ENCODE measurements around the gene WDR48.

- TF ChIP-seq FOXK2 (IDR thresholded peaks at IDR 0.05) = no peak
- no peak for TF ChIP-seq FOXM1 (IDR thresholded peaks at IDR 0.05; ENCODE audit: borderline replicate concordance)
- TF ChIP-seq ELF4 (IDR thresholded peaks at IDR 0.05) = no peak
- no peak for TF ChIP-seq SP1 (IDR thresholded peaks at IDR 0.05)
- TF ChIP-seq LEF1 (IDR thresholded peaks at IDR 0.05; ENCODE audit: borderline replicate concordance) = no peak
- no peak for TF ChIP-seq SUZ12 (IDR thresholded peaks at IDR 0.05)
- no peak for TF ChIP-seq TARDBP (IDR thresholded peaks at IDR 0.05)
- TF ChIP-seq HDGF (IDR thresholded peaks at IDR 0.05; ENCODE audit: borderline replicate concordance) = no peak
- no peak for TF ChIP-seq L3MBTL2 (conservative IDR thresholded peaks at IDR 0.05)
Measured at GRCh38 chr3:39144748-39145380, 93.0 kb downstream of the WDR48 start.
